MM.1S (cell line): ENCODE data around the gene SLC45A1.

Experiments used
- EZH2phosphoT487 ChIP-seq: fragments of 300-600 bp; sonication (generic); IDR thresholded peaks from 2 replicates; pipeline ENCODE4 v1.6.1; 2018; ENCODE audit warnings: antibody characterized with exemption, low read length
- TF ChIP-seq, protein P1 (sequence below): fragments of 300-600 bp; sonication (generic); IDR thresholded peaks from 2 replicates; pipeline ENCODE4 v1.5.1; 2016; ENCODE audit warnings: antibody characterized with exemption, low read length, mixed read lengths

GRCh38 chr1:8283058-8283884 is 34.6 kb upstream of the SLC45A1 start:
- TF ChIP-seq EZH2phosphoT487: no peak
- TF ChIP-seq, protein P1, sequence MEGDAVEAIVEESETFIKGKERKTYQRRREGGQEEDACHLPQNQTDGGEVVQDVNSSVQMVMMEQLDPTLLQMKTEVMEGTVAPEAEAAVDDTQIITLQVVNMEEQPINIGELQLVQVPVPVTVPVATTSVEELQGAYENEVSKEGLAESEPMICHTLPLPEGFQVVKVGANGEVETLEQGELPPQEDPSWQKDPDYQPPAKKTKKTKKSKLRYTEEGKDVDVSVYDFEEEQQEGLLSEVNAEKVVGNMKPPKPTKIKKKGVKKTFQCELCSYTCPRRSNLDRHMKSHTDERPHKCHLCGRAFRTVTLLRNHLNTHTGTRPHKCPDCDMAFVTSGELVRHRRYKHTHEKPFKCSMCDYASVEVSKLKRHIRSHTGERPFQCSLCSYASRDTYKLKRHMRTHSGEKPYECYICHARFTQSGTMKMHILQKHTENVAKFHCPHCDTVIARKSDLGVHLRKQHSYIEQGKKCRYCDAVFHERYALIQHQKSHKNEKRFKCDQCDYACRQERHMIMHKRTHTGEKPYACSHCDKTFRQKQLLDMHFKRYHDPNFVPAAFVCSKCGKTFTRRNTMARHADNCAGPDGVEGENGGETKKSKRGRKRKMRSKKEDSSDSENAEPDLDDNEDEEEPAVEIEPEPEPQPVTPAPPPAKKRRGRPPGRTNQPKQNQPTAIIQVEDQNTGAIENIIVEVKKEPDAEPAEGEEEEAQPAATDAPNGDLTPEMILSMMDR: no peak
